K562 (cell line): ENCODE measurements around the gene NINL. TPM values are rescaled to one million over a fixed set of nuclear protein-coding genes. Genes with fewer than 3 reads are reported as not detected.

Experiments used
- ATAC-seq: fragments of 200-7000 bp; cut with Tn5 transposase; 3 replicates; pipeline ENCODE4 v1.9.1; 2020; ENCODE audit warnings: moderate library complexity
- BruUV-seq: library from RNA; stranded (reverse); fragments of 400-500 nt; replicated peaks from 2 replicates; lab custom pipeline; 2021; lab: Mats Ljungman, UMichigan
- CTCF ChIA-PET: fragments of 300-600 bp; formaldehyde crosslinking; extraction: SDS; loops from one replicate; lab custom pipeline; 2021; ENCODE audit warnings: low intra/inter-chr PET ratio; lab: Yijun Ruan, JAX
- POLR2A ChIA-PET: fragments of 300-600, 350-650 bp; sonication (Branson Sonifier 250); formaldehyde crosslinking; extraction: SDS; loops from one replicate; lab custom pipeline; 2021; ENCODE audit warnings: antibody characterized with exemption, inconsistent platforms; lab: Yijun Ruan, JAX
- DNase-seq, 4 experiments: peaks; one replicate each; pipeline versions ENCODE4 v3.0.0 to v3.0.0-alpha.2; 2011 to 2018; ENCODE audit warnings: low spot score in 3 of 4, mixed read lengths in 3 of 4; ENCODE audit errors: extremely low read depth in 1 of 4
- FAIRE-seq: peaks from 2 replicates; lab custom pipeline; 2011; peaks lifted over from hg19 to GRCh38; lab: Jason Lieb, UNC
- H2AFZ ChIP-seq: 2 replicates; pipeline ENCODE4 v1.6.0; 2011; ENCODE audit warnings: low read depth, low read length, control low read depth, inconsistent platforms
- H3K27ac ChIP-seq: fragments of 200-600 bp; 3 replicates; pipeline ENCODE4 v1.8.0; 2011; ENCODE audit warnings: low read depth, mild to moderate bottlenecking, control low read depth, inconsistent platforms, low read length, moderate library complexity, mixed read lengths; ENCODE audit errors: extremely low read depth
- H3K27me3 ChIP-seq, 2 experiments: fragments of 300-600 bp in 1 of 2; 2 replicates in 1 of 2; 3 replicates in 1 of 2; pipeline versions ENCODE4 v1.6.0 to v1.8.0; 2011; ENCODE audit warnings: inconsistent platforms in 2 of 2, low read length in 2 of 2, mild to moderate bottlenecking in 1 of 2, mixed read lengths in 1 of 2, moderate library complexity in 1 of 2; ENCODE audit not compliant: control insufficient read depth in 2 of 2, insufficient read depth in 2 of 2
- H3K36me3 ChIP-seq: fragments of 300-600 bp; 3 replicates; pipeline ENCODE4 v1.8.0; 2011; ENCODE audit warnings: mild to moderate bottlenecking, low read length, inconsistent platforms; ENCODE audit not compliant: control insufficient read depth, insufficient read depth
- H3K4me1 ChIP-seq, 2 experiments: fragments of 200-600 bp in 1 of 2; replicated peaks in 1 of 2; 2 replicates in 1 of 2; 3 replicates in 1 of 2; pipeline versions ENCODE4 v1.5.1 to v1.8.0; 2011; ENCODE audit warnings: inconsistent platforms in 2 of 2, low read length in 2 of 2, mild to moderate bottlenecking in 1 of 2, mixed read lengths in 1 of 2, moderate library complexity in 1 of 2; ENCODE audit not compliant: control insufficient read depth in 2 of 2, insufficient read depth in 2 of 2
- H3K4me2 ChIP-seq: 2 replicates; pipeline ENCODE4 v1.6.1; 2011; ENCODE audit warnings: low read length, control low read depth, inconsistent platforms, mixed read lengths; ENCODE audit not compliant: insufficient read depth
- H3K4me3 ChIP-seq: fragments of 200-600 bp; sonication (generic), shearing (Covaris generic); 2 replicates; pipeline ENCODE4 v1.5.1; 2016; ENCODE audit warnings: control low read depth, inconsistent platforms
- H3K79me2 ChIP-seq: fragments of 200-600 bp; 3 replicates; pipeline ENCODE4 v1.8.0; 2011; ENCODE audit warnings: low read length, inconsistent platforms; ENCODE audit not compliant: control insufficient read depth, insufficient read depth
- H3K9ac ChIP-seq, 2 experiments: 2 replicates each; pipeline versions ENCODE4 v1.6.0 to v1.6.1; 2011; ENCODE audit warnings: low read depth in 2 of 2, low read length in 2 of 2, control low read depth in 1 of 2, inconsistent platforms in 1 of 2, mild to moderate bottlenecking in 1 of 2, mixed read lengths in 1 of 2; ENCODE audit not compliant: insufficient read depth in 1 of 2
- H3K9me1 ChIP-seq: one replicate; pipeline ENCODE4 v1.6.0; 2011; ENCODE audit warnings: inconsistent platforms, mild to moderate bottlenecking, low read length, moderate library complexity; ENCODE audit not compliant: control insufficient read depth, insufficient read depth
- H3K9me3 ChIP-seq: replicated peaks from 2 replicates; pipeline ENCODE4 v1.5.1; 2011; ENCODE audit warnings: low read depth, low read length, inconsistent platforms; ENCODE audit not compliant: control insufficient read depth, insufficient read depth
- H4K20me1 ChIP-seq: replicated peaks from 2 replicates; pipeline ENCODE4 v1.6.1; 2011; ENCODE audit warnings: low read length, inconsistent platforms, mixed read lengths; ENCODE audit not compliant: control insufficient read depth, insufficient read depth
- HNRNPUL1 ChIP-seq: fragments of 200-400 bp; formaldehyde crosslinking; IDR thresholded peaks from 2 replicates; pipeline ENCODE4 v1.6.1; 2017; ENCODE audit warnings: low read length
- PYGO2 ChIP-seq: fragments of 450-650 bp; IDR thresholded peaks from 2 replicates; pipeline ENCODE4 v1.6.1; 2016; ENCODE audit warnings: mild to moderate bottlenecking, missing genetic modification characterization, moderate library complexity, missing compliant biosample characterization
- SLC30A9 ChIP-seq: fragments of 250-450 bp; sonication (Bioruptor Pico); IDR thresholded peaks from 2 replicates; pipeline ENCODE4 v1.8.0; 2022; ENCODE audit warnings: mild to moderate bottlenecking, moderate library complexity
- SREBF1 ChIP-seq: fragments of 150-350 bp; IDR thresholded peaks from 2 replicates; pipeline ENCODE4 v1.6.1; 2014; ENCODE audit warnings: antibody characterized with exemption, low read depth, low read length, borderline replicate concordance
- TBP ChIP-seq: optimal IDR thresholded peaks from 2 replicates; pipeline ENCODE3; 2011; ENCODE audit warnings: low read depth, low read length, improper control_type of control experiment
- YY1 ChIP-seq, 3 experiments: IDR thresholded peaks; 2 replicates each; pipeline ENCODE4 v1.6.1; 2011; ENCODE audit warnings: low read length in 2 of 3, mild to moderate bottlenecking in 2 of 3, moderate library complexity in 2 of 3, borderline replicate concordance in 1 of 3, control low read depth in 1 of 3, low read depth in 1 of 3; ENCODE audit not compliant: insufficient read depth in 3 of 3, insufficient replicate concordance in 2 of 3, control insufficient read depth in 1 of 3, insufficient read length in 1 of 3; ENCODE audit errors: extremely low read depth in 1 of 3
- ZNF263 ChIP-seq: sonication (generic); formaldehyde crosslinking; IDR thresholded peaks from 2 replicates; pipeline ENCODE4 v1.8.0; 2022; ENCODE audit warnings: mild to moderate bottlenecking, missing genetic modification reagents, borderline replicate concordance
- ZNF311 ChIP-seq: fragments of 250-450 bp; sonication (Bioruptor Pico); IDR thresholded peaks from 2 replicates; pipeline ENCODE4 v1.4.0; 2020; ENCODE audit warnings: mild to moderate bottlenecking, moderate library complexity
- ZNF696 ChIP-seq: fragments of 250-450 bp; sonication (Bioruptor Pico); conservative IDR thresholded peaks from 2 replicates; pipeline ENCODE4 v1.4.0; 2020; ENCODE audit warnings: mild to moderate bottlenecking, moderate library complexity
- WGBS: fragments of 100-300 bp; shearing (Covaris generic); methylation state at CpG from one replicate; pipeline ENCODE4 v1.1.6; 2016; ENCODE audit warnings: low coverage, mixed read lengths; ENCODE audit not compliant: insufficient coverage; ENCODE audit errors: missing lambda C conversion rate; 5-methylcytosine and 5-hydroxymethylcytosine counted together
- in situ Hi-C: fragments of 300-500 bp; cut with MboI; formaldehyde crosslinking; loops from 4 replicates; pipeline ENCODE4 v1.15.0; 2018; ENCODE audit warnings: inconsistent platforms, mixed read lengths
- intact Hi-C: fragments of 100-400 bp; cut with micrococcal nuclease; formaldehyde crosslinking; loops from 2 replicates; pipeline ENCODE4 v1.14.2; 2022
- polyA plus RNA-seq, 8 experiments: library from polyadenylated mRNA; depleted of rRNA in 4 of 8; stranded (reverse) in 5 of 8; unstranded in 3 of 8; fragments of >200 nt; fragmentation: Nextera tagmentation in 2 of 8; fragmentation: Illumina TruSeq in 1 of 8; extraction: Ambion mirVana in 2 of 8; extraction: Trizol in 1 of 8; gene quantifications; 2 replicates each; pipeline versions ENCODE4 v1.2.1 to v1.2.3, GENCODE V29; 2011 to 2014; ENCODE audit warnings: inconsistent platforms in 1 of 8, missing spikeins in 1 of 8
- total RNA-seq, 7 experiments: library from RNA; depleted of rRNA in 6 of 7; stranded (reverse); fragments of >200 nt in 6 of 7; fragmentation: Illumina TruSeq in 2 of 7; extraction: Trizol in 2 of 7; gene quantifications; 2 replicates each; pipeline versions ENCODE4 v1.2.1 to v1.2.3, GENCODE V29; 2011 to 2021; ENCODE audit warnings: low replicate concordance in 1 of 7
- TF ChIP-seq, protein P1 (sequence below), 3 experiments: fragments of 200-800 bp in 1 of 3; sonication (Bioruptor generic) in 1 of 3; sonication (generic) in 1 of 3; formaldehyde crosslinking in 1 of 3; IDR thresholded peaks; 2 replicates each; pipeline versions ENCODE4 v1.6.1 to v1.8.0; 2016 to 2022; ENCODE audit warnings: mild to moderate bottlenecking in 2 of 3, missing compliant biosample characterization in 2 of 3, missing genetic modification characterization in 2 of 3, missing genetic modification reagents in 1 of 3
- TF ChIP-seq, protein P2 (sequence below): fragments of 450-650 bp; IDR thresholded peaks from 2 replicates; pipeline ENCODE4 v1.6.1; 2016; ENCODE audit warnings: antibody characterized with exemption
- TF ChIP-seq, protein P3 (sequence below): sonication (generic); formaldehyde crosslinking; IDR thresholded peaks from 2 replicates; pipeline ENCODE4 v1.9.0; 2022; ENCODE audit warnings: mild to moderate bottlenecking, missing genetic modification reagents
- TF ChIP-seq, protein P4 (sequence below): fragments of 450-650 bp; IDR thresholded peaks from one replicate; pipeline ENCODE4 v1.6.1; 2018; ENCODE audit warnings: mild to moderate bottlenecking, moderate library complexity; ENCODE audit not compliant: partially characterized antibody

Gene NINL
- total and polyA plus RNA-seq, 9 of the 15 experiments (the other 6 are each of a cell fraction or from before 2014, with no cell fraction given), result 0.03 to 0.22 (median 0.05) TPM; not detected in 5

DNA sequence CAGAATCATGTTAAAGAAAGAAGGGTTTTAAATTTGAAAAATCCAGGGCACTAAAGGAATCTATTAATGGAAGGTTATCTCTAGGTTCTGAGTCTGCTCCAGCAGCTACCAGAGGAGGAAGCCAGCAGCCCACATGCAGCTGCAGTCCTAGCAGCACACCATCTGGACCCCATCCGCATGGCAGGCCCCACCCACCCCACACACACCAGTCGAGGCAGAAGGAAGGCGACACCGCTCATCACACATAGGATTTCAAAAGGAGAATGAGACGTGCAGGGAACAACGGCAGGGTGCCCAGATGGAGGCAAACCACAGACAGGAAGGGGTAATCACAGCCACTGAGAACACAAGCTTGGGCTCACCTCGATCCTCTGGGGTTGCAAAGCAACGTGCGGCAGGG lies 99.0 kb downstream of the NINL start:
- Histone ChIP-seq H3K9ac (no peak overlapping the region), H3K79me2 (no peaks in the 10 kb centered on the region), H3K36me3 (no peaks in the 10 kb centered on the region), H4K20me1 (no peaks in the 10 kb centered on the region), H3K4me2 (no peak overlapping the region), H3K4me3 (no peak overlapping the region), H3K27ac (no peak overlapping the region), H3K4me1 (no peaks in the 10 kb centered on the region), H3K27me3 (peaks cover 0 to 28% of the 10 kb centered on the region in 2 experiments), H3K9me1 (no peaks in the 10 kb centered on the region), H2AFZ (no peak overlapping the region), H3K9me3 (no peaks in the 10 kb centered on the region)
- ChIA-PET CTCF (no interaction called here), POLR2A (interaction anchor here (0.6 to 0.8 kb wide), 3 partner anchors 12 to 1472 kb away, joined by 3 read pairs; no protein-coding TSS in a partner anchor)
- DNase-seq (no peak), ATAC-seq (no peak), FAIRE-seq (no peak)
- TF ChIP-seq TBP (no peak), ZNF263 (no peak), HNRNPUL1 (no peak), SLC30A9 (no peak), ZNF311 (CRISPR knock-in tag) (no peak), YY1 (IDR thresholded peaks at IDR 0.05; ENCODE audit: borderline replicate concordance in 1 of 3, control insufficient read depth in 1 of 3, extremely low read depth in 1 of 3, insufficient read depth in 3 of 3, insufficient read length in 1 of 3, insufficient replicate concordance in 2 of 3, low read depth in 1 of 3, low read length in 2 of 3) (no peak), PYGO2 (tag) (no peak), SREBF1 (no peak), ZNF696 (no peak)
- TF ChIP-seq, protein P1, sequence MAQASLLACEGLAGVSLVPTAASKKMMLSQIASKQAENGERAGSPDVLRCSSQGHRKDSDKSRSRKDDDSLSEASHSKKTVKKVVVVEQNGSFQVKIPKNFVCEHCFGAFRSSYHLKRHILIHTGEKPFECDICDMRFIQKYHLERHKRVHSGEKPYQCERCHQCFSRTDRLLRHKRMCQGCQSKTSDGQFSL (CRISPR knock-in tag; IDR thresholded peaks at IDR 0.05), result no peak
- TF ChIP-seq, protein P1 (tag; IDR thresholded peaks at IDR 0.05), result no peak
- TF ChIP-seq, protein P2, sequence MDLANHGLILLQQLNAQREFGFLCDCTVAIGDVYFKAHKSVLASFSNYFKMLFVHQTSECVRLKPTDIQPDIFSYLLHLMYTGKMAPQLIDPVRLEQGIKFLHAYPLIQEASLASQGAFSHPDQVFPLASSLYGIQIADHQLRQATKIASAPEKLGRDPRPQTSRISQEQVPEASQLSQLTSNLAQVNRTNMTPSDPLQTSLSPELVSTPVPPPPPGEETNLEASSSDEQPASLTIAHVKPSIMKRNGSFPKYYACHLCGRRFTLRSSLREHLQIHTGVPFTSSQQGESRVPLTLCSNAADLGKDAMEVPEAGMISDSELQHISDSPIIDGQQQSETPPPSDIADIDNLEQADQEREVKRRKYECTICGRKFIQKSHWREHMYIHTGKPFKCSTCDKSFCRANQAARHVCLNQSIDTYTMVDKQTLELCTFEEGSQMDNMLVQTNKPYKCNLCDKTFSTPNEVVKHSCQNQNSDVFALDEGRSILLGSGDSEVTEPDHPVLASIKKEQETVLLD, result no peak
- TF ChIP-seq, protein P3, sequence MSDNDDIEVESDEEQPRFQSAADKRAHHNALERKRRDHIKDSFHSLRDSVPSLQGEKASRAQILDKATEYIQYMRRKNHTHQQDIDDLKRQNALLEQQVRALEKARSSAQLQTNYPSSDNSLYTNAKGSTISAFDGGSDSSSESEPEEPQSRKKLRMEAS, result no peak
- TF ChIP-seq, protein P4, sequence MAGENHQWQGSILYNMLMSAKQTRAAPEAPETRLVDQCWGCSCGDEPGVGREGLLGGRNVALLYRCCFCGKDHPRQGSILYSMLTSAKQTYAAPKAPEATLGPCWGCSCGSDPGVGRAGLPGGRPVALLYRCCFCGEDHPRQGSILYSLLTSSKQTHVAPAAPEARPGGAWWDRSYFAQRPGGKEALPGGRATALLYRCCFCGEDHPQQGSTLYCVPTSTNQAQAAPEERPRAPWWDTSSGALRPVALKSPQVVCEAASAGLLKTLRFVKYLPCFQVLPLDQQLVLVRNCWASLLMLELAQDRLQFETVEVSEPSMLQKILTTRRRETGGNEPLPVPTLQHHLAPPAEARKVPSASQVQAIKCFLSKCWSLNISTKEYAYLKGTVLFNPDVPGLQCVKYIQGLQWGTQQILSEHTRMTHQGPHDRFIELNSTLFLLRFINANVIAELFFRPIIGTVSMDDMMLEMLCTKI, result no peak
- intact Hi-C loops, result no loop called here
- in situ Hi-C loops, result no loop called here
- 1% methylated on average over 9 of the region's 9 CpGs for WGBS
- BruUV-seq, result no TSS peak
